ENCODE results near the gene RAD51D.

Gene RAD51D

GRCh38 chr17:35161281-35161761 lies 41.7 kb upstream of the RAD51D start:
- Histone ChIP-seq H3K4me3 (ENCODE audit: low read depth in 1 of 2, low read length in 2 of 2) (no peak overlapping the region), H3K9me3 (ENCODE audit: insufficient read depth, low read length, severe bottlenecking) (no peaks in the 10 kb centered on the region), H4K20me1 (ENCODE audit: insufficient read depth, low read length) (no peaks in the 10 kb centered on the region), H2AFZ (ENCODE audit: low read depth, low read length) (no peak overlapping the region), H3K27ac (ENCODE audit: low read length) (no peak overlapping the region), H3K4me2 (ENCODE audit: insufficient read depth, low read length) (no peak overlapping the region), H3K9ac (ENCODE audit: low read depth, low read length) (no peak overlapping the region), H3K27me3 (ENCODE audit: insufficient read depth, low read length, poor library complexity) (peaks cover 2% of the 10 kb centered on the region), H3K79me2 (ENCODE audit: insufficient read depth, low read length) (no peaks in the 10 kb centered on the region), H3K4me1 (ENCODE audit: insufficient read depth, low read length) (no peaks in the 10 kb centered on the region), H3K36me3 (ENCODE audit: insufficient read depth, low read length) (no peaks in the 10 kb centered on the region)
- TF ChIP-seq EZH2 (IDR thresholded peaks at IDR 0.05; ENCODE audit: borderline replicate concordance, low read depth, low read length, severe bottlenecking), result no peak
- TF ChIP-seq CTCF (IDR thresholded peaks at IDR 0.05; ENCODE audit: borderline replicate concordance, extremely low read depth, low read length, poor library complexity, severe bottlenecking), result no peak
- ATAC-seq (ENCODE audit: insufficient read depth, low read depth), result 0 out of 3 replicates have a peak, but pooled peaks have one; percentile 45
- DNase-seq, result no peak

DNA sequence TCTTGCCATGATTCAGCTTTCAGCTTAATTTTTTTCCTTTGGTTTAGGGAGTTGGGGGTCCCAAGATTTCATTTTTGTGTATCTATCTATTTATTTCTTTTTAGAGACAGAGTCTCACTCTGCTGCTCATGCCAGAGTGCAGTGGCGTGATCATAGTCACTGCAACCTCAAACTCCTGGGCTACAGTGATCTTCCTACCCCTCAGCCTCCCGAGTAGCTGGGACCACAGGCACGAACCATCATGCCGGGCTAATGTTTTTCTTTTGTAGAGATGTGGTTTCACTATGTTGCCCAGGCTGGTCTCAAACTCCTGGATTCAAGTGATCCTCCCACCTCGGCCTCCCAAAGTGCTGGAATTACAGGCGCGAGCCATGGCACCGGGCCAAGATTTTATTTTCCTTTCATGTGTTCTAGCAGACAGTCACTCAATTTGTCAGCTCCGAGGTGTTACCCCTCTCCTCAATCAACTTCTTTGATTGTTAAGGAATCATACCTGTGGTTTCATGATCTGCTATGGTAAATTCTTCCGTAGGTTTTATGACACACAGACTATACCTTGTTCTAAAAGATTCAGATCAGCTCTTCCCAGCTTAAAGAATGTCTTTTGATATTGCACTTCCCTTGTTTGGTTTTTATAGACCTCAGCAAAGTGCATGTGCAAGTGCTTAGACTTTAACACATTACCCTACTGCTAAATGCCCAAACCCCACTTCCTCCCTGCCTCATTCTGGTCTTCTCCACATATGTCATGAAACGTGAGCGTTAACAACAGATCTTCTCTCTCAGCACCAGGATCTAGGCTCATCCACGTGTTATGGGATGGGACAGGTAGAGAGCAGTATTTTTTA lies 40.9 kb upstream of the RAD51D start:
- no peak overlapping the region for H3K27ac ChIP-seq (ENCODE audit: low read length)
- H3K27me3 ChIP-seq (ENCODE audit: insufficient read depth, low read length, poor library complexity), result peaks cover 2% of the 10 kb centered on the region
- H4K20me1 ChIP-seq (ENCODE audit: insufficient read depth, low read length), result no peaks in the 10 kb centered on the region
- H3K79me2 ChIP-seq (ENCODE audit: insufficient read depth, low read length), result no peaks in the 10 kb centered on the region
- no peak for TF ChIP-seq EZH2 (IDR thresholded peaks at IDR 0.05; ENCODE audit: borderline replicate concordance, low read depth, low read length, severe bottlenecking)
- no peak for TF ChIP-seq CTCF (IDR thresholded peaks at IDR 0.05; ENCODE audit: borderline replicate concordance, extremely low read depth, low read length, poor library complexity, severe bottlenecking)
- H2AFZ ChIP-seq (ENCODE audit: low read depth, low read length), result no peak overlapping the region
- DNase-seq (no peak), ATAC-seq (ENCODE audit: insufficient read depth, low read depth) (peak; percentile 22; the same call in 1 of the 3 replicates)
- H3K4me1 ChIP-seq (ENCODE audit: insufficient read depth, low read length), result no peaks in the 10 kb centered on the region
- no peak overlapping the region for H3K4me2 ChIP-seq (ENCODE audit: insufficient read depth, low read length)
- no peaks in the 10 kb centered on the region for H3K9me3 ChIP-seq (ENCODE audit: insufficient read depth, low read length, severe bottlenecking)
- H3K4me3 ChIP-seq (ENCODE audit: low read depth in 1 of 2, low read length in 2 of 2), result no peak overlapping the region
- no peak overlapping the region for H3K9ac ChIP-seq (ENCODE audit: low read depth, low read length)
- no peaks in the 10 kb centered on the region for H3K36me3 ChIP-seq (ENCODE audit: insufficient read depth, low read length)

DNA sequence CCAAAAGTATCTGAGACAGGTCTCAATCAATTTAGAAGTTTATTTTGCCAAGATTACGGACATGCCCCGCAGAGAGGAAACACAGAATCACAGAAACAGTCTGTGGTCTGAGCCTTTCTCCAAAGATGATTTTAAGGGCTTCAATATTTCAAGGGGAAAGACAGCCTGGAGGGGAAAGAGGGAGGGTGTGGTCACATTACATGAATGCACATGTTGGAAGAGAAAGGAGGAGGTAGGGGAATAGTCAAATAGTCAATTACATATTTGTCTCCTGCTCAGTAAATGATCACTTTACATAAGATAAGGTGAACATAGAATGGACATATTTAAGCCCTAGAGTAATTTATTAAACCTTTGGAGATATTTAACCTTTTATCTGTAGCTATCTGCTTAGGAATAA lies 40.3 kb upstream of the RAD51D start:
- no peaks in the 10 kb centered on the region for H3K79me2 ChIP-seq (ENCODE audit: insufficient read depth, low read length)
- no peak overlapping the region for H3K9ac ChIP-seq (ENCODE audit: low read depth, low read length)
- DNase-seq (no peak), ATAC-seq (ENCODE audit: insufficient read depth, low read depth) (no peak)
- H3K27ac ChIP-seq (ENCODE audit: low read length), result no peak overlapping the region
- no peaks in the 10 kb centered on the region for H3K4me1 ChIP-seq (ENCODE audit: insufficient read depth, low read length)
- peaks cover 2% of the 10 kb centered on the region for H3K27me3 ChIP-seq (ENCODE audit: insufficient read depth, low read length, poor library complexity)
- H3K36me3 ChIP-seq (ENCODE audit: insufficient read depth, low read length), result no peaks in the 10 kb centered on the region
- no peak overlapping the region for H3K4me2 ChIP-seq (ENCODE audit: insufficient read depth, low read length)
- no peak for TF ChIP-seq CTCF (IDR thresholded peaks at IDR 0.05; ENCODE audit: borderline replicate concordance, extremely low read depth, low read length, poor library complexity, severe bottlenecking)
- TF ChIP-seq EZH2 (IDR thresholded peaks at IDR 0.05; ENCODE audit: borderline replicate concordance, low read depth, low read length, severe bottlenecking), result no peak
- H3K4me3 ChIP-seq (ENCODE audit: low read depth in 1 of 2, low read length in 2 of 2), result no peak overlapping the region
- no peaks in the 10 kb centered on the region for H3K9me3 ChIP-seq (ENCODE audit: insufficient read depth, low read length, severe bottlenecking)
- H4K20me1 ChIP-seq (ENCODE audit: insufficient read depth, low read length), result no peaks in the 10 kb centered on the region
- H2AFZ ChIP-seq (ENCODE audit: low read depth, low read length), result no peak overlapping the region

Measured in DND-41 (cell line).